ENCODE measurements around the gene C11orf58. TPM values are rescaled to one million over a fixed set of nuclear protein-coding genes. Genes with fewer than 3 reads are reported as not detected.

The C11orf58 gene
- total RNA-seq (ENCODE audit: low replicate concordance): 115 and 148 TPM in 2 replicates
- long read RNA-seq, transcript C11orf58-201 (5 exons, 2,049 nt): major isoform, 641 of 686 reads
- long read RNA-seq, partial matches to known transcripts: 3 of 686 reads
- long read RNA-seq, other reads (novel, unspliced or antisense): 33 of 686 reads

DNA sequence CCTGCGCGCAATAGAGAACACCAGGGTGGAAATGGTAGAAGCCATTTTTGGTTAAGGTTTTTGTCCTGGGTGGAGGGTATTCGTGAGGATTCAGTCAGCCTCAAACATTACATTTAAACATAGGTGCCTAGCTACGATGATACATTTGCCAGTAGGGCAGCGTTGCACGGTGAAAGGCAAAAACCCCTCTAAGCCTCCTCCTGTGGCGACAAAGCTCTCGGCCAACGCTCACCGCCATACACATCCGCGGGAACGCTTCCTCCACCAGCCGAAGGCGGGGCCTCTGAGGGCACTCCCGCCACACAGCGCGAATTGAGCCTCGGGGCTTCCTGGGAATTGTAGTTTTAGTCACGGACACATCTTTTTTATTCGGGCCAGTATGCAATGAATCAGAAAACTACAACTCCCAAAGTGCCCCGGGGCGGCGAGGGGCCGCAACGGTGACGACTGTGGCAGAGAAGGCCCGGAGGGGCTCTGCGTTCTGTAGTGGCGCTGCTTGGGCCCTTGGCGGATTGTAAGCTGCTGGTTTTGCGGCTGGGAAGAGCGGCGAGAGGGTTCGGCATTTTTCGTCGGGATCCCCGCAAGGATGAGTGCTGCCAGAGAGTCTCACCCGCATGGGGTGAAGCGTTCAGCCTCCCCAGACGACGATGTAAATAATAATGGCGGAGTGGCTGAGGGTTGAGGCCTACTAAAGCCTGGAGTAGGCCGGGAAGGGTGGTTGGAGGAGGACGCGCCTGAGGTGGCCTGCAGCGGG, at the start of gene C11orf58:
Gene C11orf58, plus strand, starts transcription at position 455 of the 754 bp plus-strand sequence. Its CDS starts 132 bp downstream, at position 587.
- peak; percentile 96 for DNase-seq (ENCODE audit: extremely low spot score, unreplicated experiment)
- Mint-ChIP-seq H3K9me3 (no peaks in the 10 kb centered on the region), H3K4me3 (peak within 1 kb of the TSS; percentile 84), H3K27ac (no peak within 1 kb of the TSS), H3K27me3 (no peaks in the 10 kb centered on the region), H3K36me3 (peaks cover 13% of the 10 kb centered on the region), H3K4me1 (ENCODE audit: unreplicated experiment) (peaks cover 12% of the 10 kb centered on the region)
- TF ChIP-seq, protein P1, sequence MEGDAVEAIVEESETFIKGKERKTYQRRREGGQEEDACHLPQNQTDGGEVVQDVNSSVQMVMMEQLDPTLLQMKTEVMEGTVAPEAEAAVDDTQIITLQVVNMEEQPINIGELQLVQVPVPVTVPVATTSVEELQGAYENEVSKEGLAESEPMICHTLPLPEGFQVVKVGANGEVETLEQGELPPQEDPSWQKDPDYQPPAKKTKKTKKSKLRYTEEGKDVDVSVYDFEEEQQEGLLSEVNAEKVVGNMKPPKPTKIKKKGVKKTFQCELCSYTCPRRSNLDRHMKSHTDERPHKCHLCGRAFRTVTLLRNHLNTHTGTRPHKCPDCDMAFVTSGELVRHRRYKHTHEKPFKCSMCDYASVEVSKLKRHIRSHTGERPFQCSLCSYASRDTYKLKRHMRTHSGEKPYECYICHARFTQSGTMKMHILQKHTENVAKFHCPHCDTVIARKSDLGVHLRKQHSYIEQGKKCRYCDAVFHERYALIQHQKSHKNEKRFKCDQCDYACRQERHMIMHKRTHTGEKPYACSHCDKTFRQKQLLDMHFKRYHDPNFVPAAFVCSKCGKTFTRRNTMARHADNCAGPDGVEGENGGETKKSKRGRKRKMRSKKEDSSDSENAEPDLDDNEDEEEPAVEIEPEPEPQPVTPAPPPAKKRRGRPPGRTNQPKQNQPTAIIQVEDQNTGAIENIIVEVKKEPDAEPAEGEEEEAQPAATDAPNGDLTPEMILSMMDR (conservative IDR thresholded peaks at IDR 0.05): no peak

DNA sequence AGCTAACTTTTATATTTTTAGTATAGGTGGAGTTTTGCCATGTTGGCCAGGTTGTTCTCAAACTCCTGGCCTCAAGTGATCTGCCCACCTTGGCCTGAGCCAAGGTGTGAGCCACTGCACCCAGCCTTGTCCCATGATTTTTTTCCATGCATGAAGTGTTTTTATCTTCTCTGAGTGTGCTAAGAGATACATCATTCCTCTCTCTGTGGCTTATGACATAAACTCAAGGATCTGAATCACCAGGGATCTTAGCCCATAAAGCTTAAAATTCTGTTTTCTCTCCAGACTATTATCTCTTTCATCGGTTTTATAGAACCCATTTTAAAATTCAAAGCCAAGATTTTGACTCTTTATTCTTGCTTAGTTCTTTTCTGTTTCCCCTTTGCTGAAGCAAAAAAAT, 48.4 kb upstream of the C11orf58 start:
- Mint-ChIP-seq H3K27ac (no peak overlapping the region), H3K4me3 (no peak overlapping the region), H3K27me3 (no peaks in the 10 kb centered on the region), H3K36me3 (no peaks in the 10 kb centered on the region), H3K9me3 (no peaks in the 10 kb centered on the region), H3K4me1 (ENCODE audit: unreplicated experiment) (no peaks in the 10 kb centered on the region)
- DNase-seq (ENCODE audit: extremely low spot score, unreplicated experiment): no peak
- TF ChIP-seq, protein P1 (conservative IDR thresholded peaks at IDR 0.05): no peak

DNA sequence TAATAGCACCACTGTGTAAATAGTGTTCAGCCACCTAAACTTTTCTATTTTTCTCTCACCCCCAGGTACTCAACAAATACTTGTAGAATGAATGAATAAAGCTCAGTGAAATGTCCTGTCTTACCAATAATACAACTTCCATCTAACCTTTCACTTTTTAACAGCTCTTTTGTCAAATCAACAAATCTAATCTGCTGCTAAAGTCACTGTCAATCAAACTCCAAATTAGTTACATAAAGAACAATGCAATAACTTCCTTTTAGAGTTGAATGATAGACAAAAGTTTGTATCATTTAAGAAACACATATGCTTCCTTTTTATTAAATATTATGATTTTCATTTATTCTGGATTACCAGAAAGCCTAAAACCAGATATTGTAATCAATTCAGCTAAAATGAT, 34.7 kb upstream of the C11orf58 start:
- TF ChIP-seq, protein P1 (conservative IDR thresholded peaks at IDR 0.05): no peak
- no peaks in the 10 kb centered on the region for H3K9me3 Mint-ChIP-seq
- no peaks in the 10 kb centered on the region for H3K4me1 Mint-ChIP-seq (ENCODE audit: unreplicated experiment)
- H3K4me3 Mint-ChIP-seq: no peak overlapping the region
- no peak for DNase-seq (ENCODE audit: extremely low spot score, unreplicated experiment)
- no peaks in the 10 kb centered on the region for H3K27me3 Mint-ChIP-seq
- no peaks in the 10 kb centered on the region for H3K36me3 Mint-ChIP-seq
- no peak overlapping the region for H3K27ac Mint-ChIP-seq

DNA sequence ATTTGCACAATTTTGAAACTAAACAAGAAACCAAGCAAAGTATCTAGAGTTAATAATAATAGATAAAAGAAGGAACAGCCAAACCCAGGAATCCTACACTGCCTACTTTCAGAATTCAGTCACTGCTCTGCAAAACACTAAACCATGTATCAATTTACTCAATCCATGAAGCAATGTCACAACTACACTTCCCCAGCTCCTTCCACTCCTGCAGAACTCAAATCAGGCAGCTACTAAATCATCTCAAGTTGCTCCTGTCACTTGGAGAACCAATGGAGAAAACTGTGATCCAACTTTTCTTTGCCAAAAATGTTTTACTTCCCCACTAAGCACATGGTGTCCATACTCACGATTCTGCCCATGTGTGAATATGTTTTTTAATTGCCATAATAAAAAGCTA, 24.9 kb upstream of the C11orf58 start:
- no peak for DNase-seq (ENCODE audit: extremely low spot score, unreplicated experiment)
- Mint-ChIP-seq H3K9me3 (no peaks in the 10 kb centered on the region), H3K27me3 (no peaks in the 10 kb centered on the region), H3K4me3 (no peak overlapping the region), H3K27ac (no peak overlapping the region), H3K36me3 (no peaks in the 10 kb centered on the region), H3K4me1 (ENCODE audit: unreplicated experiment) (no peaks in the 10 kb centered on the region)
- TF ChIP-seq, protein P1 (conservative IDR thresholded peaks at IDR 0.05): no peak

DNA sequence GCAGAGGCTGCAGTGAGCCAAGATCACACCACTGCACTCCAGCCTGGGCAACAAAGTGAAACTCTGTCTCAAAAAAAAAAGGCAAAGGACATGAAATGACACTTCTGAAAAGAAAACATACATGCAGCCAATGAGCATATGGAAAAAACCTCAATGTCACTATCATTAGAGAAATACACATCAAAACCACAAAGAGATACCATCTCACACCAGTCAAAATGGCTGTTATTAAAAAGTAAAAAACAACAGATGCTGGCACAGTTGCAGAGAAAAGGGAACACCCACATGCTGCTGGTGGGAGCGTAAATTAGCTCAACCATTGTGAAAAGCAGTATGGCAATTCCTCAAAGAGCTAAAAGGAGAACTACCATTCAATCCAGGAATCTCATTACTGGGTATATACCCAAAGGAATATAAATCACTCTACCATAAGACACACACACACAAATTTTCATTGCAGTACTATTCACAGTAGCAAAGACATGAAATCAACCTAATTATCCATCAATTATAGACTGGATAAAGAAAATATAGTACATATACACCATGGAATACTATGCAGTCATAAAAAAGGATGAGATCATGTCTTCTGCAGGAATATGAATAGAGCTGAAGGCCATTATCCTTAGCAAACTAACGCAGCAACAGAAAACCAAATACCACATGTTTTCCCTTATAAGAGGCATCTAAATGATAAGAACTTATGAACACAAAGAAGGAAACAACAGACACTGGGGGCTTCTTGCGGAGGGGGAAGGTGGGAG, 15.7 kb upstream of the C11orf58 start:
- TF ChIP-seq, protein P1 (conservative IDR thresholded peaks at IDR 0.05): no peak
- H3K4me1 Mint-ChIP-seq (ENCODE audit: unreplicated experiment): no peaks in the 10 kb centered on the region
- H3K27ac Mint-ChIP-seq: no peak overlapping the region
- H3K36me3 Mint-ChIP-seq: no peaks in the 10 kb centered on the region
- no peaks in the 10 kb centered on the region for H3K9me3 Mint-ChIP-seq
- no peaks in the 10 kb centered on the region for H3K27me3 Mint-ChIP-seq
- no peak for DNase-seq (ENCODE audit: extremely low spot score, unreplicated experiment)
- no peak overlapping the region for H3K4me3 Mint-ChIP-seq

All from type B pancreatic cell (in vitro differentiated cells).